GM19099 (cell line): Measurements from ENCODE around the gene L3MBTL2.

ENCODE experiments used
- POLR2A ChIP-seq: IDR thresholded peaks from 3 replicates; pipeline ENCODE4 v1.6.1; 2011; ENCODE audit warnings: low read depth; ENCODE audit not compliant: insufficient read length; ENCODE audit errors: extremely low read depth

The L3MBTL2 gene

DNA sequence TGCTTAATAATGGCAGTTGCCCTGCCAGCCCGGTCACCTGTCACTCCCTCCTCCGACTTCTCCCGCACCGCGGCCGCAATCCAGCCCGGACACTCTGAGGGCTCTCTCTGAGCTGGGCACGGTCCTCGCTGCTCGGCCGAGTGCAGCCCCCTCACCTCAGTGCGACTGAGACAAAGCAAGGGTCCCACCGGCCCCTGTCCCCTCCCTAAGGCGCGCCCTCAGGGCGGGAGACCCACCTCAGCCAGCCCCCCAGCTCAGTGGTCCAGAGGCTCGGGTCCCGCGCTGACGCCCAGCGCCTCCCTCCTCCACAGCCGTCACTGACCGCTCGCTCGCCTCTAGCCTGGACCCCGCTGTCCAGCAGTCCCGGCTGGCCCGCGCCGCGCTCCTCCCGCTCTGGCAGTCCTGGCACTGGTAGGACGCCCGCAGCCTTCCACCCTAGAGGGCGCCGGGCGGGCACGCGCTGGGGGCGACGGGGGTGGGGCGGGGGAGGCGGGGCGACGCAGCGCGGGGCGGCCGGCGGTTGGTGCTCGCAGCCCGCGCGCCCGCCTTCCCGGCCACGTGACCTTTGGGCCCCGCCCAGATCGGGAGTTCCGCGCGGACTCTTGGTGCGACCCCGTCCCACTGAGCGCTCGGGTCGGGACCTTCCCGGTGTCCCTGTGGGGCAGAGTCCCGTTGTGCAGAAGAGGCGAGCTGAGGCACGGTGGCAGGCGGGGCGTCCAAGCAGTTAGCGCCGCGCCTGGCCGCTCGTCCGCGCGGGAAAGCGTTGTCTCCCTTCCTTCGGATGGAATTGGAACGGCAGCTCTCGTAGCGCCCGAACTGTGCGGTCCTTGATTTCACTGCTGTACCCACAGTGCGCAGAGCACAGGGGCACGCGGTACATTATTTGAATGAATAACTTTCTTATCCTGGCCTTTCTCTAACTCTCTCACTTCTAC lies 7.8 kb upstream of the L3MBTL2 start:
- no peak for TF ChIP-seq POLR2A

DNA sequence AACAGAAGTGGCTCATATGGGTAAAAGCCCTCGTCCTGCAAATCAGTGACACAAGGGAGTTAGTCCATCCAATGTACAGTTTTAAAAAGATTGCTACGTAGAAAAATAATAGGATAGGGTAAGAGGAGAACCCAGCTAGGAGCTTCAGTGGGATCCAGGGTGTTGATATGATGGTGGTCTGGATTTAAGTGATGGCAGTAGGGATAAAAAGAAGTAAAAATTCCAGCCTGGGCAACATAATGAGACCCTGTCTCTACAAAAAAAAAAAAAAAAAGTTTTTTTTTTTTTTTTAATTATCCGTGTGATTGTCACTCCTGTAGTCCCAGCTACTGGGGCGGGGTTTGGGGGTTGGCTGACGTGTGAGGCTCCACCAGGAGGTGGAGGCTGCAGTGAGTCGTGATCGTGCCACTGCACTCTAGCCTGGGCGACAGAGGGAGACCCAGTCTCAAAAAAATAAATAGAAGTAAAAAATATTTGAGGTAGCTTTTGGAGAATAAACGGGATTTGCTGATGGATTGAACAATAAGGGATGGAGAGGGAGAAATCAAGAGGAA lies 7.0 kb upstream of the L3MBTL2 start:
- no peak for TF ChIP-seq POLR2A

GRCh38 chr22:41201141-41201540 lies 4.0 kb upstream of the L3MBTL2 start:
- no peak for TF ChIP-seq POLR2A

GRCh38 chr22:41203118-41203517 lies 2.0 kb upstream of the L3MBTL2 start:
- no peak for TF ChIP-seq POLR2A

GRCh38 chr22:41204066-41204465 lies 1.0 kb upstream of the L3MBTL2 start:
- TF ChIP-seq POLR2A, result no peak

DNA sequence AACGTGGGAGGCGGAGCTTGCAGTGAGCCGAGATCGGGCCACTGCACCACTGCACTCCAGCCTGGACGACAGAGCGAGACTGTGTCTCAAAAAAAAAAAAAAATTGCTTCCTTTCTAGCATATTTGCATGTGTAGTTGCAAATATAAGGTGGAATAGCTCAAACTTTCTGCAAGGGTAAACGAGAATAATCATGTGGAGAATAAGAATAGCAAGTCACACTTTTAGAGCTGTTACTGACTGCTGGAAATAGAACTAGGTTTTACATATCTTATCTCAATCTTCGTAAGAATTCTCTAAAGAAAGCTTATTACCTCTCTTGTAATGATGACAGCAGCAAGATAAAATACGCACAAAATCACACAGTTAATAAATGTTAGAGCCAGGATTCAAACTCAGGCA lies 1.6 kb downstream of the L3MBTL2 start:
- no peak for TF ChIP-seq POLR2A

DNA sequence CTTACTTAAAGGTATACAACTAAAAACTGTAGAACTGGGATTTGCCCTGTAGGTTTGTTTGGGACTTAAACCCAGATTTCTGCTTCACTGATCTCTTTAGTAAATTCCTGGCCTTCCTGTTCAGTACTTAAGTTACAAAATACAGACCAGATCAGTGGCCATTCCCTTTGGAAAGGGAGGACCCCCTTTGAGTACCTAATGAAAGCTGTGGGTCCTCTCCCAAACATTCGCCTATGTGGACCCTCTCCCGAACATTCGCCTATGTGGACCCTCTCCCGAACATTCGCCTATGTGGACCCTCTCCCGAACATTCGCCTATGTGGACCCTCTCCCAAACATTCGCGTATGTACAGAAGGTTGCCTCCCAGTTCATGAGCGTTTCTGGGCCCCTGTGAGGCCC lies 10.3 kb downstream of the L3MBTL2 start:
- TF ChIP-seq POLR2A, result no peak

DNA sequence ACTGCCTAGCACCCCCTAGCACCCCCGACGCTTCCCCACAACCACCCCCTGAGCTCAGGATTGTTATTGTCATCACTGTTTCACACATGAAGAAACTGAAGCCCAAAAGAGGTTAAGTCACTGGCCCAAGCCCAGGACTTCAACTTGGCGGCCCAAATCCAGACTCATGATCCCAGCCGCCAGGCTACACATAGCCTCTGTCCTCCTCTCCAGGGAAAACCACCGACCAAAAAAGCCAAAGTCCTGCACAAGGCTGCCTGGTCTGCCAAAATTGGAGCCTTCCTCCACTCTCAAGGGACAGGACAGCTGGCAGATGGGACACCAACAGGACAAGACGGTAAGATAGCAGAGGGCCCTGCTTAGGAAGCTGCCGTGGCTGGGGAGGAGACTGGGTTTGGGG lies 10.8 kb downstream of the L3MBTL2 start:
- no peak for TF ChIP-seq POLR2A

GRCh38 chr22:41216984-41217383 lies 11.9 kb downstream of the L3MBTL2 start:
- TF ChIP-seq POLR2A, result no peak

GRCh38 chr22:41217553-41218157 lies 12.5 kb downstream of the L3MBTL2 start:
- no peak for TF ChIP-seq POLR2A

DNA sequence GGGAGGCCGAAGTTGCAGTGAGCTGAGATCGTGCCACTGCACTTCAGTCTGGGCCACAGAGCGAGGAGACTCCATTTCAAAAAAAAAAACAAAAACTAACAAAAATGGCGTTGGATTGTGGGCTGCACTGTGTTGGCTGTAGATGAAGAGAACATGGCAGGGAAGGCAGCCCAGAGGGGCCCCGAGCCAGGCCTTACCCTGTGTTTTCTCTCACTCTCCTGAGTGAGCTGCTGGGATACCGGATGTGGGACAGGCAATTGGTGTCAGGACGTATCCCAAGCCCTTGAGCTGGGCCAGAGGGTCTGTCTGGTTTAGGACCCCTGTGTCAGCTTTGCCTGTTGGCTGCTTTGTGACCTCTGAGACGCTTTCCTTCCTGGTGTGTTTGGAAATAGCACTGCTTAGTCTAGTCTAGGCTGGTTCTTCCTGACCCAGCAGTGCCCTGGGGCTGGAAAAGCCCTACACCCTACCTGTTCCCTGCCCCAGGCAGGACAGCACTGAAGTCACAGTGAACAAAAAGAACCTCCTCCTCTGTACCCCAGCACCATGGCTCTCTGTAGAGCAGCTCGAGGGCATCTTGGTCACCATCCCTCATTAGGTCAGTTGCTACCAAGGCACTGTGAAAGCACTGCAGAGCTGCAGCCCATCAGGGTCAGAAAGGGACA lies 17.9 kb downstream of the L3MBTL2 start:
- no peak for TF ChIP-seq POLR2A

- no peak for TF ChIP-seq POLR2A
Measured at GRCh38 chr22:41223535-41223934, 18.4 kb downstream of the L3MBTL2 start.

DNA sequence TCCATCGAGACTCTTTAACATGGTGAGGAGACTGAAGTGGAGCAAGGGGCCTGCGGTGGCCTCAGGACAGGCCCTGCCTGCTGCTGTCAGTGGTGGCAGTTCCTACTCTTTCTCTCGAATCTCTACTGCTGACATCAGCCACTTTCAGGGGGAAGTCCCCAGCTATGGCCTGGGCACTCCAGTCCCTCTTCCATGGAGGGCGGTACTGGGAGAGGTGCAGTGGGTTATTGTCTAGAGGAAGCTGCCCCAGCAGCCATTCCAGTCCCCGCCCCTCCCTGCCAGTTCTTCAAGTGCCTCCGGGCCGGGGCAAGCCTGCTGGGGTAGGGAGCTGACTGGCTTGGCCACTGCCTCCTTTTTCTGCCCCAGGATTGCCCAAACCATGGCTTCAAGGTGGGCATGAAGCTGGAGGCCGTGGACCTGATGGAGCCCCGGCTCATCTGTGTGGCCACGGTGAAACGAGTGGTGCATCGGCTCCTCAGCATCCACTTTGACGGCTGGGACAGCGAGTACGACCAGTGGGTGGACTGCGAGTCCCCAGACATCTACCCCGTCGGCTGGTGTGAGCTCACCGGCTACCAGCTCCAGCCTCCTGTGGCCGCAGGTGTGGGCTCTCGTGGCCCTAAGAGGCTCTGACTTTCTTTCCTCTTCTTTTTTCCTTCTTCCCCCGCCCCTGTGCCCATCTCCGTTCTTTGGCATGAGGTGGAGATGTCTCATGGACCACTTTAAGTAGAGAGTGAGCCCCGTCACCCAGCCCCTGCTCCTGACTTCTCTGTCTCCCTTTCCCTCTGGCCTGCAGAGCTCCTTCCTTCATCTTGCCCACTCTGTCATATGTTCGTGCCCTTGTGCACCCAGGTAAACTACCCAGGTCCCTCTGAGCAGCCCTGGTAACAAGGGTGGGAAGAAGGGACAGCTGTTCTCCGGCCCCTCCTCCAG lies 21.9 kb downstream of the L3MBTL2 start:
- no peak for TF ChIP-seq POLR2A

GRCh38 chr22:41229215-41229614 lies 24.1 kb downstream of the L3MBTL2 start:
- TF ChIP-seq POLR2A, result no peak
